ENCODE data around the gene TBX21.

The TBX21 gene

GRCh38 chr17:47708864-47709541 lies 24.0 kb upstream of the TBX21 start:
- TF ChIP-seq CTCF (IDR thresholded peaks at IDR 0.05; ENCODE audit: low read depth, low read length, missing control alignments) = no peak
- DNase-seq (ENCODE audit: low read depth) = no peak

GRCh38 chr17:47709594-47709993 lies 23.4 kb upstream of the TBX21 start:
- no peak overlapping the region for H3K4me3 ChIP-seq (ENCODE audit: low read depth, low read length)
- no peak for TF ChIP-seq CTCF (IDR thresholded peaks at IDR 0.05; ENCODE audit: low read depth, low read length, missing control alignments)
- no peak for DNase-seq (ENCODE audit: low read depth)

More at GRCh38 chr17:47708864-47709541, 24.0 kb upstream of the TBX21 start:
- no peak overlapping the region for H3K4me3 ChIP-seq (ENCODE audit: low read depth, low read length)

- H3K4me3 ChIP-seq (ENCODE audit: low read depth, low read length) = no peak overlapping the region
- no peak for DNase-seq (ENCODE audit: low read depth)
- no peak for TF ChIP-seq CTCF (IDR thresholded peaks at IDR 0.05; ENCODE audit: low read depth, low read length, missing control alignments)
Observed at GRCh38 chr17:47711366-47712099, 21.5 kb upstream of the TBX21 start.

GRCh38 chr17:47712330-47713023 lies 20.6 kb upstream of the TBX21 start:
- H3K4me3 ChIP-seq (ENCODE audit: low read depth, low read length) = no peak overlapping the region
- no peak for DNase-seq (ENCODE audit: low read depth)
- TF ChIP-seq CTCF (IDR thresholded peaks at IDR 0.05; ENCODE audit: low read depth, low read length, missing control alignments) = no peak

GRCh38 chr17:47713980-47714700 lies 18.9 kb upstream of the TBX21 start:
- no peak for DNase-seq (ENCODE audit: low read depth)
- TF ChIP-seq CTCF (IDR thresholded peaks at IDR 0.05; ENCODE audit: low read depth, low read length, missing control alignments) = peak; percentile 14
- H3K4me3 ChIP-seq (ENCODE audit: low read depth, low read length) = no peak overlapping the region

- H3K4me3 ChIP-seq (ENCODE audit: low read depth, low read length) = no peak overlapping the region
- DNase-seq (ENCODE audit: low read depth) = no peak
- TF ChIP-seq CTCF (IDR thresholded peaks at IDR 0.05; ENCODE audit: low read depth, low read length, missing control alignments) = no peak
Observed at GRCh38 chr17:47714773-47715396, 18.2 kb upstream of the TBX21 start.

Data from GM12864 (cell line).